Activated CD4-positive, alpha-beta T cell treated with anti-CD3 and anti-CD28 coated beads, Interleukin-2, amount 50 U/mL, for 48 hours (primary cell): ENCODE results near the gene TBC1D8B.
A peak's percentile ranks its signal among the peaks of the same experiment; 100 is the strongest.
"Not testable (repeated sequence)": the region's sequence is repeated elsewhere in the genome, so short reads cannot be mapped to it uniquely, and the experiment has no call there.

Experiments used
- DNase-seq, 2 experiments: peaks; one replicate each; pipeline ENCODE4 v3.0.0-alpha.2; 2020

Gene TBC1D8B

DNA sequence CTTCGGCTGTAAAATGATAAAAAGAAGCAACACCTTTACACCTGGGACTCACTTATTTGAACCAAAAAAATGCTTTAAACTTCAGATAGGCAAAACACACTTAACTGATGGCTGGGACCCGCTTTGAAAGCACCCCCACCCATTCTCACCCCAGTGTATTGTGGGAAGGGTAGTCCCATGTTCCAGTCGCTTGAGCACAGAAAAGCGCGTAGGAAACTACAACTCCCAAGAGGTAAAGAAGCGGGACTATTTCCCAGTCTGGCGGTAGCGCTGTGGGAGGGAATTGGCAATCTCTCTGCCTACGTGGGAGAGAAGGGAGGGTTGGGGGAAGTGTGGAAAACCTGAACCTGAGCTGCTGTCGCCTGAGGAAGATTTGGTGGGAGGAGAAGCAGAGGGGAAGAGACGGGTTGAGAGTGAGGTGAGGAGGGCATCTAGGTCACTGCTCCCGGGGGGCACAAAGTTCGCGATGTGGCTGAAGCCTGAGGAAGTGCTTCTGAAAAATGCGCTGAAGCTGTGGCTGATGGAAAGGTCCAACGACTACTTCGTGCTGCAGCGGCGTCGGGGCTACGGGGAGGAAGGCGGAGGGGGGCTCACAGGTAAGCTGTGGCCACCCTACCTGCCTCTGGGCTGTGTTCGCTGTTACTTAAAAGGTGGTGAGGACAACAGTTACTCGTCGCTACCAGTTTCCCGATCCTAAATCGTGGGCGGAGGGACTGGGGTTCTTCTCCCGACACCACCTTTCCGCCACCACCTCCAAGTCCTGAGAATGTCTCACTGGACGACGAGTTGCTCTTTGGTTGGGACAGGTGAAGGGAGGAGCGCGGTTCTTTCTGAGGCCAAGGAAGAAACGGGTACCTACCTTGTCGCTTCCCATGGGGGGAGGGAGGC is at the start of gene TBC1D8B:
TBC1D8B (plus strand) TSS at position 286 of the 888 bp plus-strand sequence; CDS start at position 467, 181 bp downstream.
- DNase-seq = peak; percentile 26 to 35

DNA sequence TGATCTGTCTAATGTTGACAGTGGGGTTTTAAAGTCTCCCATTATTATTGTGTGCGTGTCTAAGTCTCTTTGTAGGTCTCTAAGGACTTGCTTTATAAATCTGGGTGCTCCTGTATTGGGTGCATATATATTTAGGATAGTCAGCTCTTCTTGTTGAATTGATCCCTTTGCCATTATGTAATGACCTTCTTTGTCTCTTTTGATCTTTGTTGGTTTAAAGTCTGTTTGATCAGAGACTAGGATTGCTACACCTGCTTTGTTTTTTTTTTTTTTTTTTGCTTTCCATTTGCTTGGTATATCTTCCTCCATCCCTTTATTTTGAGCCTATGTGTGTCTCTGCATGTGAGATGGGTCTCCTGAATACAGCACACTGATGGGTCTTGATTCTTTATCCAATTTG is 33.2 kb upstream of the TBC1D8B start:
- not testable (repeated sequence) for DNase-seq

DNA sequence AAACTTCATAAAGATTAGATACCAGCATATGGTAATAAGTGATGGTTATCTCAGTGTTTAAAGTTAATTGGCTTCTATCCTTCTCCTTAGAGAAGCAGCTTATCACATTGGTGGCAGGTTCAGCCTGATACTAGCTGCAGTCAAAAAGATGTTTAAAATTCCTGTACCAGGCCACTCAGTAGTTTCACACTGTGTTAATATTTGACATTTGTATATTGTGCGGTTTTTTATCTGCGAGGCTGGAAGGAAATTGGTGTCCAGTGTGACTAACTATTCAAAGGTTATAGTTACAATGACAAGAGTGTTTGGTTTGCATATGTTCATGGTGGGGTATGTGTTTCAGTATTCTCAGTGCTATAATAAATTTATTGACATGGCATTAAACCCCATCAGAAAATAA is 27.5 kb upstream of the TBC1D8B start:
- no peak for DNase-seq

DNA sequence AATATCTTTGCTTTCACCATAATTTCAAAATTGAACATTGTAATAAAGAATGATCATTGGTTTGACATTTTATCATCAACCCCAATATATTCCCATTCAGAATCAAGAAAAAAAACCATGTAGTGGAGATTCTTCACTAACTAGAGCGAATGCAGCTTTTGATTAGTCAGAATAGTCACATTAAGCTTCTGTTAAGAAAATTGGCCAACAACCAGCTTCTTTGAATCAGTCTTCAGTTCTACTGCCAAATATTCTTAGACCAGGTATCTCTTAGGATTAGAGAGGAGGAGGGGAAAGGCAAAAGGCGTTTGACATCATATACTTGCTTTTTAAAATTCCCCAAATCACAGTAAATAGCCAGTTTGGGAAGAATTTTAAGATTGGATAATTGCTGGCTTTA is 22.2 kb upstream of the TBC1D8B start:
- DNase-seq = no peak

DNA sequence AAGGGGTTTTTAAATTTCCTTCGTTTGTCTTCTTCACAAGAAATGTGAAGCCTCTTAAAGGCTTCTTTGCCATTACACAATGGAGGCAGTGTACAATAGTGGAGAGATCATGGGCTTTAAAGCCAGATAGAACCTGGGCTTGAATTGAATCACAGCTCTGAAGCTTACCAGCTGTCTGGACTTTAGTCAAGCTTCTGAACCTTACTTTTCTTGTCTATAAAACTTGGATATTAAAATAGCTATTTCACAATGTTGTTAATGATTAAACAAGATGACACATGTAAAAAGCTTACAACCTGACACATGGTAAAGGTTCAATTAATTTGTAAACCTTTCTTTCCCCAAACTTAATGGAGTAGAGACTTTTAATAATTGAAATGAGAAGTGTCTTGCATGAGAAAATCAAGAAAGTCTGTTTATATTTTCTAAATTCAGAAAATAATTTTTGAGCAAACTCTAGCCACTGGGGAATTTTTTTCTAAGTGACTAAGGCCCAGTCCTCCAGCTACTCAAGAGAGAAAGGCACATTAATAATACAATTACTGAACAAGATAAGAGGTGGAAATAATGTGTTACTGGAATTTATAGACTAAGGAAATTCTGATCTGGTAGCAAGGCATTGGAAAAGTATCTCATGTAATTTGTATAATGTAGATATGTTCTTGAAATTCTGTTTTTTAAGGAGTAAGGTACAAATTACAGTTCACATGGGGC is 21.7 kb upstream of the TBC1D8B start:
- DNase-seq = no peak

DNA sequence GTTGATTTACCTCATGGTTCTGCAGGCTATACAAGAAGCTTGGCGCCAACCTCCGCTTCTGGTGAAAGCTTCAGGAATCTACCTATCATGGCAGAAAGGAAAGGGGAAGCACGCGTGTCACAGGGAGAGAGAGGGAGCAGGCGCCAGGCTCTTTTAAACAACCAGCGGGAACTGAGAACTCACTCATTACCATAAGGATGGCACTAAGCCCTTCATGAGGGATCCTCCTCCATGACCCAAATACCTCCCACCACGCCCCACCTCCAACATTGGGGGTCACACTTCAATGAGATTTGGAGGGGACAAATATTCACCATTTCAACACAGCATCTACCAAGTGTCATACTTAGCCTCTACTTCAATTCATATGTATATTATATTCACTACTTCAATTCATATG is 18.8 kb upstream of the TBC1D8B start:
- DNase-seq = no peak

DNA sequence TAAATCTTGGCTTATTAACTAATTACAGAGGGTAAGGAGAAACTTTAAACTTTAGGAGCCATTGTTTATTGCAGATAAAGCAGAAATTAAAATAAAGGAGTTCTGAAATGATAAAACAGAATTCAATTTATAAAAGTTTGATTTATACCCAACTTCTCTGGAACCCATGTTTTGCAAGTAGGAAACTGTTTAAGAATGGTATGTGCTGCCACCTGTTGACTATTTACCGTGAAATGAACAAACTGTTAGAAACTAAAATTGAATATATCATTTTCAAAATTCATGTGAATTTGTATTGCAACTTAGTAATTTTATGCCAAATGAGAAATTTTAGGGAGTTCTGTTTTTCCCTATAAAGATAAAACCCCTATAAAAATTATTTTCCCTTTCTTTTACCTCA is 11.0 kb upstream of the TBC1D8B start:
- no peak for DNase-seq

DNA sequence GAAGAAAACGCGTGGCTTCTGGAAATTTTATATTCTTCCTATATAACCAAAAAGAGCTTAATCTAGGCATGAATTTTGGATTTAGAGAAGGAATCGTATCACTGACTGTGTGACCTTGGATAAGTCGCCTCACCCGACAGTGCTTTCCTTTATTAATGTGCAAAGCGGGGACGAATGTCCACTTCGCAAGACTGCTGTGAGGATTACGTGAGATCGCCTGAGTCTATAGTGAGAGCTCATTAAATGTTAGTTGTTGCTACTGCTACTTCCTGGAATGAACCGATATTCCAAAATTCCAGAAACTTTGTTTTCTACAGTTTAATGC is 448 bp upstream of the TBC1D8B start:
- DNase-seq = no peak

DNA sequence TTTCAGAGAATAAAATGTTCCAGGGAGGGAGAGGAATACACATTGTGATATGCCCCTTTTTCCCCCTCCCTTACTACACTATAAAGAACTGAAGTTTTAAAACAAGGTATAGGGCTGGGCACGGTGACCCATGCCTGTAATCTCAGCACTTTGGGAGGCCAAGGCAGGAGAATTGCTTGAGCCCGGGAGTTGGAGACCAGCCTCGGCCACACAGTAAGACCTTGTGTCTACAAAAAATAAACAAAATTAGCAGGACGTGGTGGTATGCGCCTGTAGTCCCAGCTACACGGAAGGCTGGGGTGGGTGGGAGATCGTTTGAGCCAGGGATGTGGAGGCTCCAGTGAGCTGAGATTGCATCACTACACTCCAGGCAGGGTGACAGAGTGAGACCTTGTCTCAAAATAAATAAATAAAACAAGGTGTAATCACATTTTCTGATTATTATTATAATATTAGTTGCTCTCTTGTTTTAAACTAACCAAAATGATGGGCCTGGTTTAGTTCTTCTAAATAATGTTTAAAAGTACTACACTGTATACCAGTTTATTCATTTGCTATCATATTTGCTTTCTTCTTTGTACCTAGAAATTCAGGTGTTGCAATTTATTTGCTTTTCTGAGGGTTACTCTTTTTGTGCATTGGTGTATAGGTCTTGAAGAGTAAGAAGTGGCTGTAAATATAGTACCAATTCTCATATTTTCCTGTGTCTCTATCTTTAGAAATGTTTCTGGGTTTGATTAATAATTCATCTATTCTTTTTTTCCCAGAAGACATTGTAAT is 8.8 kb downstream of the TBC1D8B start:
- DNase-seq = no peak

DNA sequence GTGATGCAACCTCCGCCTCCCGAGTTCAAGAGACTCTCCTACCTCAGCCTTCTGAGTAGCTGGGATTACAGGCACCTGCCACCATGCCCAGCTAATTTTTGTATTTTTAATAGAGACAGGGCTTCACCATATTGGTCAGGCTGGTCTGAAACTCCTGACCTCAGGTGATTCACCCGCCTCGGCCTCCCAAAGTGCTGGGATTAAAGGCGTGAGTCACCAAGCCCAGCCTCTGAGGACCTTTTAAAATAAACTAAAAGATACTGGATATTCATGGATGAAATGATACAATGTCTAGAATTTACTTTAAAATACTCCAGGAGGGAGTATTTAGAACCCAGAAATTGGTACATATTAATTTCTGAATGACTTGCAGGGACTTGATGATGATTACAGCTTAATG is 10.5 kb downstream of the TBC1D8B start:
- not testable (repeated sequence) for DNase-seq

DNA sequence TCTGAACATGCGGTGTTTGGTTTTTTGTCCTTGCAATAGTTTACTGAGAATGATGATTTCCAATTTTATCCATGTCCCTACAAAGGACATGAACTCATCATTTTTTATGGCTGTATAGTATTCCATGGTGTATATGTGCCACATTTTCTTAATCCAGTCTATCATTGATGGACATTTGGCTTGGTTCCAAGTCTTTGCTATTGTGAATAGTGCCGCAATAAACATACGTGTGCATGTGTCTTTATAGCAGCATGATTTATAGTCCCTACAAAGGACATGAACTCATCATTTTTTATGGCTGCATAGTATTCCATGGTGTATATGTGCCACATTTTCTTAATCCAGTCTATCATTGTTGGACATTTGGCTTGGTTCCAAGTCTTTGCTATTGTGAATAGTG is 11.6 kb downstream of the TBC1D8B start:
- not testable (repeated sequence) for DNase-seq

DNA sequence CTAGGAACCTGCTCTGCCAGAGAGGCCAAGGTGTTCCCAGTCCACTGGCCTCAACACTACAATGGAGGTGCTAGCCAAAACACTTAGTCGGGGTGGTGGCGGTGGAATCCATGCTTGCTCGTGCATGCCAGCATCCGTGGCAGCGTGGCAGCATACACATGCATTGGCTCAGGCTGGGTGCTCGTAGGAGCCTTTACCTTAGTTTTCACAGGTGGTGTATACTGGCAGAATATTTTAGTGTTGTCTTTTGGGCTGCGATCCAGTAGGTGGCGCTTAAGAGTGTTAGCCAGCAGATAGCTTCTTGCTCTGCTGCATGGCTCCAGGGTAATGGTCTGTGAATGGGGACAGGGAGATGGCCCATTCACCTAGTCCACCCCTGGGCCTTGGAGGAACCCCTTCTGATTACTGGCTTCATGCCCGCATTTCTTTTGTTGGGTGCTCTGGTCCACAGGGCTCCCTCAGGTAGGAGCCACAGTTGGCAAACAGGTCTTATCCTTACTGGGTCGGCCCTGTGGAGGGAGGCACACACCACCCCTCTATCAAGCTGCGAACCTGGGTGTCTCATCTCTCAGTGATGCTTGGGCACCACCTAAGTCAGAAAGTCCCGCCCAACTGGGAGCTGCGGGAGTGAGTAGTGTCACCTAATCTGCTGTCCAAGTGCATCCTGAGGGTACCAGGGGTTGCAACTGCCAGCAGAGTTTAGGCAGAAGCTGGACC is 60.7 kb downstream of the TBC1D8B start:
- DNase-seq = peak; percentile 10 to 19

DNA sequence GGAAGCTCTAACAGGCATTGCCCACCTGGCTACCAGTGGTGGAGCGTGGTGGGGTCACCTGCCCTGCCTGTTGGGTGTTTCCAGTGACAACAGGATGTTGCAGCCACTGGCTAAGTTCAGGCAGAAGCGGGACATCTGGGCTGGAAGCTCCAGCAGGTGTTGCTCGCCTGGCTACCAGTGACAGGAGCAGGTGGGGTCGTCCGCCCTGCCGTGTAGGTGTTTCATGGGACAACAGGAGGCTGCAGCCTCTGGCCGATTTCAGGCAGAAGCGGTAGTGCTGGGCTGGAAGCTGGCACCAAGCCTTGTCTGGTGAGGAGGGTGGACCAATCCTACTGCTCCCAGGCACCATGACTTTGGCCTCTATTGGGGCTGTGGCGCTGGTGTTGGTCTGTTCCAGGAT is 61.2 kb downstream of the TBC1D8B start:
- no peak for DNase-seq

DNA sequence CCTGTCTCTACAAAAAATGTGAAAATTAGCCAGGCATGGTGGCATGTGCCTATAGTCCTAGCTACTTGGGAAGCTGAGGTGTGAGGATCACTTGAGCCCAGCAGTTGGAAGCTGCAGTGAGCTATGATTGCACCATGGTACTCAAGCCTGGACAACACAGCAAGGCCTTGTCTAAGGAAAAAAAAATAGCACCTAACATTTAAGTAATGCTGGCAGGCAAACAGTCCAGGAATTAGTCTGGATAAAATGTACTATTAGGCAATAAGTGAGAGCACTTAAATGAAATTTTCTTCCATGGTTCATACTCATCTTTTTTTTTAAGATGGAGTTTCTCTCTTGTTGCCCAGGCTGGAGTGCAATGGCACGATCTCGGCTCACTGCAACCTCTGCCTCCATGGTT is 70.3 kb downstream of the TBC1D8B start:
- not testable (repeated sequence) for DNase-seq

DNA sequence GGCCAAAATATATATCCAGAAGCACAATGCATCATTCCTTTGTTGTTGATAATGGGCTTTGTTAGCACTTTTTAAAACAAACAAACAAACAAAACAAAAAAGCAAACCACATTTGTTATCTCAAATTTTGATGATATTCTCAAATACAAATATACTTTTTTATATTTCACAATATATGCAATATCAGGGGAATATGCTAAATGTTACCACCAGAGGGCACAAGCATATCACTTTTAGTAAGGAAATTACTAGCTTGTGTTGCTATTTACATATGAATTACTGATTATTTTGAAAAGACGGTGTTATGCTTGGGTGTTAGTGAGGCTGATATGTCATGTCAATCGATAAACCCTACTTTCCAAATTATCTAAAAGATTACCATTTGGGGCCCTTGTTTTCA is 71.6 kb downstream of the TBC1D8B start:
- no peak for DNase-seq

DNA sequence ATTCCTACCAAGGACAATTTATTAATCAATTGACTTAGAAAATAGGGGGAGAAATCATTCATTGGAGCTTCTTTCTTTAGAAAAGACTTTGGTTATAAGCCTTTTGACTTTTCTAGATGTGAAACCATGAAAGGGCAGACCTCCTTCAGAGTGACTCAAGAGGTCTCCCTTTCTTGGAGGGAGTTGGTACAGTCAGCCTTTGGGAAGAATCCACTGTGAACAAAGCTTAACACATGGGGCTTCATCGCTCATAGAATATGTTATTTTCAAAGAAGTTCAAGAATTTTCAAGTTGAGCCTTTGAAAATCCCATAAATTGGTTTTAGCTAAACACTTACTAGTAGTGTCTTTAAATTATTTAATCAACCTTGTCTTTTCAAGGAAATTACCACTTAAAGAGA is 72.7 kb downstream of the TBC1D8B start:
- no peak for DNase-seq

DNA sequence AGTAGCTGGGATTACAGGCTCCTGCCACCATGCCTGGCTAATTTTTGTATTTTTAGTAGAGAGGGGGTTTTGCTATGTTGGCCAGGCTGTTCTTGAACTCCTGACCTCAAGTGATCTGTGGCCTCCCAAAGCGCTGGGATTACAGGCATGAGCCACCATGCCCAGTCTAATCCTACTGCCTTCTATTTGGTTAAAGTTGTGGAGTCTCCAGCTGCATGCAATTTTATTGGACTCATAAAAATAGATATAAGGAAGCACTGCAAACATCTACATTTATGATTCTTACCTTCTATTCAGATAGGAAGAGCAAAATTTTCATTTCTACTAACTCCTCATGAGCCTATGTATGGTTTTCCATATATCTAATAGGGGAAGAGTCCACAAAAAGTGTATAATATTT is 87.0 kb downstream of the TBC1D8B start:
- no peak for DNase-seq

DNA sequence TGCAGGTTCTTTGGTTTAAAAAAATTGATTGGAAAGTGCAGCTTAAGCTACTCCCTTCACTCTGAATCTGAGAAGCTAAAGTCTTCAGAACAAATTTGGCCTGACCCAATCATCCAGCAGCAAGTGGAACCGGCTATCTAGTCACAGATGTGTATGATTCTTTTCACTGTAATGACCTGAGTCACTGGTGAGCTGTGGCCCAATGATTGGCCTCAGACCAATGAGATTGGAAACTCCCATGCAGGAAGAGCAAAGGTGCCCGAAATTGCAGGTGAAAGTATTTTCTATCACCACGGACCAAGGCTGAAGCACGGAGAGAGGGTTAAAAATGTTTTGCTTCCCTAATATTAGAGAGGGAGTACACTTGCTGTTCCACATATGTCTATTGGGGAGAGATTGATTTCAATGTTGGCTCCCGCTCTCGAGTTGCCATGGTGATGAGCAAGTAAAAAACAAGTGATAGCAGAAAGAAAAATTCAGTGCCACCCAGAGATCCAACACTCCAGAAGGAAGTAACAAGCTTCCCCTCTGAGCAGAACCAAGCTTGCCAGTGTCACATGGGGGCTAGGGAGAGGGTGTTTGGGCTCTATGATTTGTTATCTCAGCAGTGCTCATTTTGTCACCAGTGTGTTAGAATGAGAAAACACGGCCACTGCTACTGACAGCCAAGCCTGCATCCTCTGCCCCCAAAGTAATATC is 89.4 kb downstream of the TBC1D8B start:
- no peak for DNase-seq

DNA sequence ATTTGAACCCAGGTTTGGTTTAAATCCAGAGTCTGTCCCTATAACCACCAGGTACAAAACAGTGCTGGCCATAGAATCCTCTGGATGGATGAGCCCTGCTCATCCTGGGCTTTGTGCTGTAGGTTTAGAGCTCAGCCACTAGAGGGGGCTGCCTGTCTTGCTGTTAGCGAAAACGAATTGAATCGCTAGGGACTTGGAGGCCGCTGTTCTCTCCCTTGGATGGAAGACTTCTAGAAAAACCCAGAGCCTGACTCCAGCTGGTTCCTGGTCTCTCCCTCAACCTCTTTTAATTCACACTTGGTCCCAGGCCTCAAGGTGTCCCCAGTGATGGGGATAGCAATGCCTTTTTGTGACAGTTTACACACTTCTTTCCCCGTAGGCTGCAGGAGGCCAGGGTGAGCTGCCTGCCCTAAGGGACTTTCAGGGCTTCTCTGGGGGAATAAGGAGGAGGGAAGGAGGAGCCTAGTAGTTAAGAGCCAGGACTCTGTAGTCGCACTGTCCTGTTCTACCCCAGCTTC is 92.0 kb downstream of the TBC1D8B start:
- peak; percentile 26 to 49 for DNase-seq

DNA sequence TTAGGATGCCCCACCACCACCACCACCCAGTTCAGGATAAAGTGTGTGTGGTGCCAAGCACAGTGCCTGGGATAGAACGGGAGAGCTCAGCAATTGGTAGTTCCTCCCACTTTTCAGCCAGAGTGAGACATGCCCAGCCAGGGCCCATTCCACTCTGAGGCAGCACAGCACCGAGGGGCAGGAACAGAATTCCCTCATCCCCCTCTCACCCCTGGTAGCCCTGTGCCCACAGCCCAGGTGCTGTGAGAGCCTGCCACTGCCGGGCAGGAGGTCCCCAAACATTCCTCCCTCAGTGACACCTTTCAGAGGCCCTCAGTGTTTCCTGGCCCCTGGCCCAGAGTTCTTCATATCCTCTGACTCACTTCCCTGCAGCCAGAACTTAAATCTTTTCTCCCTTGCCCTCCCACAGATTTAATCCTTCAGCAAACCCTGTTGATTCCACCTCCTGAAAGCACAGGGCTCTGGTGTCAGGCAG is 92.5 kb downstream of the TBC1D8B start:
- DNase-seq = no peak

DNA sequence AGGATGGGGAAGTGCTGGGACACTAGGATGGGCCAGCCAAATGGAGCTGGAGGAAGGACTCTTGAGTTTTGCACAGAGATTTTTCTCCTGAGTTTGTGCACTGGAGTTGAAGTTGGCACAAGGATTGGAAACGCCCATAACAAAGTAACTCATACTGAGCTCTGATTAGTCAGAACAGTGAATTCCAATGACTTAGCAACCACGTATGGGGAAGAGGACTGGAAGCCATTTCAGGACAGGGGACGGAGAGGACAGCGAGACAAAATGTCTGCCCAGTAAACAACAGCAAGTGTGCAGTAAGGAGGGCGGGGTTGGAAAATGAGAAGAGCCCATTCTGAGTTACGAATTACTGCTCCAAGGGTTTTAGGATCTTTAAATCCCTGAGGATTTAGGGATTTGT is 94.8 kb downstream of the TBC1D8B start:
- DNase-seq = no peak

DNA sequence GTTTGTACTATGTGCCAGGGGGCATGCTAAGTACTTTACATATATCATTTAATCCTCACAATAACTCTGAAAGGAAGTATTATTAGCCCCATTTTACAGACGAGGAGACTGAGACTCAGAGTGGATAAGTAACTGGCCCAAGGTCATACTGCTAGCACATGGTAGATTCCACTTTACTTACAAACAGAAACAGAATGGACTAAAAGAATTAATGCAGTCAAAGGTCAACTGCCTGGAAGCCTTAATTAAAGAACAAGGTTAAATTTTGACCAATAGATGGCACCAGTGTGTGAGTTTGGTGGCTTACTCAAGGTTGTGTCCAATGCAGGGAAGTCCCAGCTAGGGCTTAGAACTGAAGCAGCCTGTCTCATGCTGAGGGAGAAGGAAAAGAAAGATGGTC is 96.0 kb downstream of the TBC1D8B start:
- DNase-seq = no peak
